OCI-LY7 (cell line): ENCODE results near the gene PTPRQ. TPM values are rescaled to one million over a fixed set of nuclear protein-coding genes. Genes with fewer than 3 reads are reported as not detected.

Experiments
- BruUV-seq: library from RNA; stranded (reverse); fragments of 400-500 nt; replicated peaks from 2 replicates; lab custom pipeline; 2021; lab: Mats Ljungman, UMichigan
- CTCF ChIA-PET: fragments of 300-600 bp; sonication (Branson Sonifier 250); formaldehyde crosslinking; loops from one replicate; lab custom pipeline; 2022; ENCODE audit warnings: antibody characterized with exemption; ENCODE audit not compliant: unreplicated experiment; lab: Charles Lee
- POLR2A ChIA-PET: fragments of 300-600 bp; sonication (Branson Sonifier 250); formaldehyde crosslinking; loops from one replicate; lab custom pipeline; 2022; ENCODE audit warnings: antibody characterized with exemption; lab: Charles Lee
- DNase-seq: peaks from one replicate; pipeline ENCODE4 v3.0.0-alpha.2; 2015; ENCODE audit warnings: low spot score
- H2AFZ ChIP-seq: fragments of 200-600 bp; sonication (generic), shearing (Covaris generic); 2 replicates; pipeline ENCODE4 v1.6.1; 2014; ENCODE audit warnings: mild to moderate bottlenecking, antibody characterized with exemption, low read length, moderate library complexity
- H3K27ac ChIP-seq: fragments of 200-600 bp; sonication (generic); 2 replicates; pipeline ENCODE4 v1.5.1; 2014; ENCODE audit warnings: mixed run types, low read depth, mild to moderate bottlenecking, moderate library complexity, low read length, inconsistent platforms; ENCODE audit not compliant: poor library complexity, severe bottlenecking
- H3K36me3 ChIP-seq: fragments of 200-600 bp; sonication (generic); 2 replicates; pipeline ENCODE4 v1.6.1; 2014; ENCODE audit warnings: mild to moderate bottlenecking, antibody characterized with exemption, low read length, moderate library complexity, mixed read lengths; ENCODE audit not compliant: insufficient read depth
- H3K4me1 ChIP-seq: fragments of 200-600 bp; sonication (generic); 2 replicates; pipeline ENCODE4 v1.5.1; 2014; ENCODE audit warnings: mild to moderate bottlenecking, low read length; ENCODE audit not compliant: insufficient read depth, poor library complexity, severe bottlenecking
- H3K4me2 ChIP-seq: fragments of 200-600 bp; sonication (generic); 2 replicates; pipeline ENCODE4 v1.6.1; 2014; ENCODE audit warnings: mild to moderate bottlenecking, low read length
- H3K4me3 ChIP-seq: fragments of 200-600 bp; sonication (generic); 2 replicates; pipeline ENCODE4 v1.5.1; 2014; ENCODE audit warnings: mild to moderate bottlenecking, low read depth, low read length; ENCODE audit not compliant: poor library complexity, severe bottlenecking
- H3K79me2 ChIP-seq: fragments of 200-600 bp; sonication (generic); 2 replicates; pipeline ENCODE4 v1.6.1; 2016; ENCODE audit warnings: low read depth, mild to moderate bottlenecking, low read length, moderate library complexity, mixed read lengths; ENCODE audit not compliant: insufficient read depth
- H3K9me2 ChIP-seq: fragments of 200-600 bp; sonication (generic); 2 replicates; pipeline ENCODE4 v1.6.1; 2016; ENCODE audit warnings: mild to moderate bottlenecking, low read length, mixed read lengths; ENCODE audit not compliant: insufficient read depth
- H3K9me3 ChIP-seq: fragments of 200-600 bp; sonication (generic); 2 replicates; pipeline ENCODE4 v1.6.1; 2014; ENCODE audit warnings: mild to moderate bottlenecking, mixed run types, low read length, mixed read lengths
- H4K20me1 ChIP-seq: fragments of 200-600 bp; sonication (generic); 2 replicates; pipeline ENCODE4 v1.6.1; 2014; ENCODE audit warnings: mild to moderate bottlenecking, antibody characterized with exemption, low read length, moderate library complexity, mixed read lengths; ENCODE audit not compliant: insufficient read depth
- EZH2phosphoT487 ChIP-seq: fragments of 200-600 bp; sonication (generic); IDR thresholded peaks from 2 replicates; pipeline ENCODE4 v1.6.1; 2018; ENCODE audit warnings: low read depth, borderline replicate concordance, mild to moderate bottlenecking, mixed run types, antibody characterized with exemption, low read length, moderate library complexity, mixed read lengths
- intact Hi-C: fragments of 100-400 bp; cut with micrococcal nuclease; formaldehyde crosslinking; loops from one replicate; pipeline ENCODE4 v1.10.0; 2022; ENCODE audit not compliant: unreplicated experiment
- total RNA-seq, 2 experiments: library from RNA; depleted of rRNA in 1 of 2; stranded (reverse); fragments of >200 nt in 1 of 2; shearing (Covaris generic) in 1 of 2; gene quantifications; 2 replicates each; pipeline ENCODE4 v1.2.3, GENCODE V29; 2014 to 2022
- TF ChIP-seq, protein P1 (sequence below): fragments of 200-600 bp; sonication (generic); conservative IDR thresholded peaks from 2 replicates; pipeline ENCODE4 v1.5.1; 2014; ENCODE audit warnings: mild to moderate bottlenecking, antibody characterized with exemption, low read length, moderate library complexity, mixed read lengths

PTPRQ gene
- total RNA-seq, 2 experiments from 2014 or later = not detected

DNA sequence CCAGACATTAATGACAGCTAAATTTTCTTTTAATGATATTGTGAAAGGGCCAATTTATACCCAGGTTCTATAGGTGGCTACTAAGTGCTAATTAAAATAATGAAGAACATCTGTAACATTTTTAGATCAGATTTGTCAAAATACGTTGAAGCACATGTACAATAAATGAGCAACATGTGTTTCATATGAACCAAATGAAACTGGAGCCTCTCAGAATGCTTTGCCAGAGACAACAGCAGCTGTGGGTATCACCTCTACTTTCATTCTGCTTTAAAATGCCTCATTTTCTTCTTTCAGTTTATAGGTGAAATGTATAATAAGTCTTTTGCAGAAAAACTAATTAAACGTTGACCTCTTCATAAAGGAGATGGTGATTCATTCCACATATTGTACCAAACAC, 237.3 kb downstream of the PTPRQ start:
- no peak for DNase-seq
- Histone ChIP-seq H3K79me2 (no peaks in the 10 kb centered on the region), H3K4me1 (no peaks in the 10 kb centered on the region), H3K9me2 (no peaks in the 10 kb centered on the region), H3K36me3 (no peaks in the 10 kb centered on the region), H2AFZ (no peak overlapping the region), H3K9me3 (no peaks in the 10 kb centered on the region), H3K4me2 (no peak overlapping the region), H3K27ac (no peak overlapping the region), H4K20me1 (no peaks in the 10 kb centered on the region), H3K4me3 (no peak overlapping the region)
- POLR2A ChIA-PET = interaction anchor here (1.1 to 1.3 kb wide), 2 partner anchors 10 to 15 kb away, joined by 3 to 4 read pairs; no protein-coding TSS in a partner anchor
- no TSS peak for BruUV-seq
- TF ChIP-seq, protein P1, sequence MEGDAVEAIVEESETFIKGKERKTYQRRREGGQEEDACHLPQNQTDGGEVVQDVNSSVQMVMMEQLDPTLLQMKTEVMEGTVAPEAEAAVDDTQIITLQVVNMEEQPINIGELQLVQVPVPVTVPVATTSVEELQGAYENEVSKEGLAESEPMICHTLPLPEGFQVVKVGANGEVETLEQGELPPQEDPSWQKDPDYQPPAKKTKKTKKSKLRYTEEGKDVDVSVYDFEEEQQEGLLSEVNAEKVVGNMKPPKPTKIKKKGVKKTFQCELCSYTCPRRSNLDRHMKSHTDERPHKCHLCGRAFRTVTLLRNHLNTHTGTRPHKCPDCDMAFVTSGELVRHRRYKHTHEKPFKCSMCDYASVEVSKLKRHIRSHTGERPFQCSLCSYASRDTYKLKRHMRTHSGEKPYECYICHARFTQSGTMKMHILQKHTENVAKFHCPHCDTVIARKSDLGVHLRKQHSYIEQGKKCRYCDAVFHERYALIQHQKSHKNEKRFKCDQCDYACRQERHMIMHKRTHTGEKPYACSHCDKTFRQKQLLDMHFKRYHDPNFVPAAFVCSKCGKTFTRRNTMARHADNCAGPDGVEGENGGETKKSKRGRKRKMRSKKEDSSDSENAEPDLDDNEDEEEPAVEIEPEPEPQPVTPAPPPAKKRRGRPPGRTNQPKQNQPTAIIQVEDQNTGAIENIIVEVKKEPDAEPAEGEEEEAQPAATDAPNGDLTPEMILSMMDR = no peak
- no peak for TF ChIP-seq EZH2phosphoT487
- intact Hi-C loops = no loop called here
- CTCF ChIA-PET = interaction anchor here (0.9 kb wide), 1 partner anchor 9 kb away, joined by 3 read pairs; no protein-coding TSS in a partner anchor

DNA sequence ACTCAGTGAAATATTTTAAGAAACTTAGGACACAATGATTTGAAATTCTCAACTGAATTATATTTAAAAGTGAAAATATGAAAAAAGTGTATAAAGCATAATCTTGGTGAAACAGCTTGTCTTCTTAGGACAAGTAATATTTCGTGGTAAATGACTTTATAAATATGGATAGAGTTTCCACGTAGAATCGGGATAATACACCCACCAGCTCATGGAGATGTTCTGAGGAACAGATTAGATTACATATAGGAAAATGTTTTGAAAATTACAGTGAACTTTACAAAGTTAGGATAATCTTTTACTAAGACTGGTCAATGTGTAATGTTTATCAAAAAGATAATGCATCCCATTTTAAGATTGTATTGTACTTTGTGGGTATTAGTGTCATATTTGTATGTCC, 237.8 kb downstream of the PTPRQ start:
- Histone ChIP-seq H3K4me3 (no peak overlapping the region), H3K79me2 (no peaks in the 10 kb centered on the region), H3K9me3 (no peaks in the 10 kb centered on the region), H3K36me3 (no peaks in the 10 kb centered on the region), H3K4me1 (no peaks in the 10 kb centered on the region), H3K9me2 (no peaks in the 10 kb centered on the region), H3K27ac (no peak overlapping the region), H4K20me1 (no peaks in the 10 kb centered on the region), H3K4me2 (no peak overlapping the region), H2AFZ (no peak overlapping the region)
- intact Hi-C loops = no loop called here
- BruUV-seq = no TSS peak
- TF ChIP-seq, protein P1 = no peak
- ChIA-PET CTCF (interaction anchor here (0.9 kb wide), 1 partner anchor 9 kb away, joined by 3 read pairs; no protein-coding TSS in a partner anchor), POLR2A (interaction anchor here (1.1 to 1.3 kb wide), 2 partner anchors 9 to 14 kb away, joined by 3 to 4 read pairs; no protein-coding TSS in a partner anchor)
- DNase-seq = no peak

DNA sequence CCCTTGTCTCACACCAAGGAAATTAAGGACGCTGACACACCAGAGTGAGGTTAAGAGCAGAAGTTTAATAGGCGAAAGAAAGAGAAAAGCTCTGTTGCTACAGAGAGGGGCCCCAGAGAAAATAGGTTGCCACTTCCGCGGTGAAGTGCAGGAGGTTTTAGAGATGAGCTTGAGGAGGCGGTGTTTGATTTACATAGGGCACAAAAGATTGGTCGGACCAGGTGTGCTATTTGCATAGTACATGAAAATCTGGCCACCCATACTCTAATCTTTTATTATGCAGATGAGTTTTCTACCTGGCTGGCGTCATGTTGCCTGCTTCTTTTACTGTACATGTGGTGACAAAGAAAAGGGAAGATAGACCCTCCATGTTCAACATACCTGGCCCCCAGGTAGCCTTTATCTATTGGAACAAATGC, 240.1 kb downstream of the PTPRQ start:
- no peak for DNase-seq
- BruUV-seq = no TSS peak
- no peaks in the 10 kb centered on the region for H3K9me2 ChIP-seq
- ChIA-PET POLR2A (no interaction called here), CTCF (no interaction called here)
- no peaks in the 10 kb centered on the region for H3K9me3 ChIP-seq
- H3K36me3 ChIP-seq = no peaks in the 10 kb centered on the region
- no peak overlapping the region for H2AFZ ChIP-seq
- no peak overlapping the region for H3K4me2 ChIP-seq
- H3K4me1 ChIP-seq = no peaks in the 10 kb centered on the region
- H3K4me3 ChIP-seq = no peak overlapping the region
- no peaks in the 10 kb centered on the region for H3K79me2 ChIP-seq
- H4K20me1 ChIP-seq = no peaks in the 10 kb centered on the region
- TF ChIP-seq EZH2phosphoT487 = no peak
- TF ChIP-seq, protein P1 = no peak
- intact Hi-C loops = no loop called here
- no peak overlapping the region for H3K27ac ChIP-seq
